Thoracic aorta (tissue), 2 donors: ENCODE results near the gene MAP3K13. TPM values are rescaled to one million over a fixed set of nuclear protein-coding genes. Genes with fewer than 3 reads are reported as not detected.
"Not testable (repeated sequence)": the region's sequence is repeated elsewhere in the genome, so short reads cannot be mapped to it uniquely, and the experiment has no call there.

Source experiments
- ATAC-seq: fragments of 150-250 bp; one replicate; pipeline ENCODE4 v1.8.0; 2017; ENCODE audit warnings: low read depth; ENCODE audit not compliant: insufficient number of reproducible peaks, low FRiP score
- DNase-seq: peaks from one replicate; pipeline ENCODE4 v3.0.0-alpha.2; 2020; ENCODE audit warnings: low spot score
- H3K27ac ChIP-seq, 2 donors: fragments of 200-600 bp; sonication (generic); 1 replicate in 1 of 2; 2 replicates in 1 of 2; pipeline ENCODE4 v1.5.1; 2016; ENCODE audit warnings: mild to moderate bottlenecking in 2 of 2, moderate library complexity in 2 of 2
- H3K27me3 ChIP-seq: fragments of 200-600 bp; sonication (generic); replicated peaks from 2 replicates; pipeline ENCODE4 v1.6.0; 2016; ENCODE audit warnings: mild to moderate bottlenecking; ENCODE audit not compliant: insufficient read depth
- H3K36me3 ChIP-seq: fragments of 200-600 bp; sonication (generic); one replicate; pipeline ENCODE4 v1.5.1; 2016
- H3K4me1 ChIP-seq, 2 donors: fragments of 200-600 bp; sonication (generic); 1 replicate in 1 of 2; 2 replicates in 1 of 2; pipeline versions ENCODE4 v1.5.1 to v1.6.0; 2016; ENCODE audit warnings: low read depth in 2 of 2, mild to moderate bottlenecking in 1 of 2; ENCODE audit not compliant: control insufficient read depth in 1 of 2
- H3K4me3 ChIP-seq: fragments of 200-600 bp; sonication (generic); 2 replicates; pipeline ENCODE4 v1.5.1; 2016; ENCODE audit warnings: mild to moderate bottlenecking
- H3K9me3 ChIP-seq: fragments of 200-600 bp; sonication (generic); 2 replicates; pipeline ENCODE4 v1.5.1; 2016
- CTCF ChIP-seq: fragments of 200-600 bp; sonication (generic); IDR thresholded peaks from one replicate; pipeline ENCODE4 v1.5.1; 2019; ENCODE audit warnings: antibody characterized with exemption
- total RNA-seq, 2 donors: library from RNA; depleted of rRNA; stranded (reverse); fragments of >200 nt; gene quantifications; one replicate each; pipeline versions ENCODE4 v1.1.0 to v1.2.3, GENCODE V29; 2016

MAP3K13 gene
- total RNA-seq, 2 donors from 2014 or later = 17.3 to 21.9 TPM

- no peak for TF ChIP-seq CTCF
- Histone ChIP-seq H3K4me1 (no peaks in the 10 kb centered on the region), H3K4me3 (no peak overlapping the region), H3K27me3 (no peaks in the 10 kb centered on the region), H3K9me3 (no peaks in the 10 kb centered on the region), H3K27ac (no peak overlapping the region), H3K36me3 (no peaks in the 10 kb centered on the region)
- no peak for ATAC-seq
- DNase-seq = no peak
Observed at GRCh38 chr3:185444329-185444728, 81.4 kb downstream of the MAP3K13 start.

GRCh38 chr3:185448107-185448506, 85.2 kb downstream of the MAP3K13 start:
- DNase-seq (no peak), ATAC-seq (no peak)
- H3K36me3 ChIP-seq = no peaks in the 10 kb centered on the region
- no peaks in the 10 kb centered on the region for H3K27me3 ChIP-seq
- no peaks in the 10 kb centered on the region for H3K9me3 ChIP-seq
- no peak overlapping the region for H3K4me3 ChIP-seq
- H3K4me1 ChIP-seq = no peaks in the 10 kb centered on the region
- TF ChIP-seq CTCF = no peak
- H3K27ac ChIP-seq = no peak overlapping the region

- H3K27ac ChIP-seq, H3K9me3 ChIP-seq, H3K4me1 ChIP-seq, DNase-seq, H3K4me3 ChIP-seq, ATAC-seq, H3K36me3 ChIP-seq, H3K27me3 ChIP-seq: not testable (repeated sequence)
Observed at GRCh38 chr3:185451432-185451831, 88.5 kb downstream of the MAP3K13 start.

GRCh38 chr3:185457376-185457775, 94.4 kb downstream of the MAP3K13 start:
- H3K27ac ChIP-seq = no peak overlapping the region
- DNase-seq = no peak
- no peak overlapping the region for H3K4me3 ChIP-seq
- H3K4me1 ChIP-seq = no peaks in the 10 kb centered on the region
- H3K36me3 ChIP-seq = no peaks in the 10 kb centered on the region
- no peak for TF ChIP-seq CTCF
- no peak for ATAC-seq
- H3K9me3 ChIP-seq = no peaks in the 10 kb centered on the region
- no peaks in the 10 kb centered on the region for H3K27me3 ChIP-seq

- no peak for ATAC-seq
- TF ChIP-seq CTCF = no peak
- Histone ChIP-seq H3K9me3 (no peaks in the 10 kb centered on the region), H3K36me3 (peaks cover 11% of the 10 kb centered on the region), H3K4me3 (no peak overlapping the region), H3K27ac (no peak overlapping the region), H3K4me1 (no peaks in the 10 kb centered on the region), H3K27me3 (no peaks in the 10 kb centered on the region)
- no peak for DNase-seq
Observed at GRCh38 chr3:185460309-185460708, 97.4 kb downstream of the MAP3K13 start.

GRCh38 chr3:185460719-185461350, 97.9 kb downstream of the MAP3K13 start:
- Histone ChIP-seq H3K27me3 (no peaks in the 10 kb centered on the region), H3K4me3 (no peak overlapping the region), H3K9me3 (no peaks in the 10 kb centered on the region), H3K27ac (no peak overlapping the region), H3K4me1 (no peaks in the 10 kb centered on the region), H3K36me3 (peaks cover 14% of the 10 kb centered on the region)
- no peak for DNase-seq
- TF ChIP-seq CTCF = no peak
- ATAC-seq = no peak
